ENCODE results near the gene CTSL.

Gene CTSL

GRCh38 chr9:87718231-87718630 is 7.7 kb upstream of the CTSL start:
- DNase-seq (ENCODE audit: low read depth, low spot score) = no peak
- no peak for TF ChIP-seq CTCF (IDR thresholded peaks at IDR 0.05; ENCODE audit: low read depth, low read length)
- no peak overlapping the region for H3K4me3 ChIP-seq (ENCODE audit: low read depth, low read length)
- in situ Hi-C loops (cut with HindIII; ENCODE audit: low sequenced_read_pairs) = no loop called here

GRCh38 chr9:87718852-87719612 is 6.9 kb upstream of the CTSL start:
- no peak for DNase-seq (ENCODE audit: low read depth, low spot score)
- in situ Hi-C loops (cut with HindIII; ENCODE audit: low sequenced_read_pairs) = no loop called here
- H3K4me3 ChIP-seq (ENCODE audit: low read depth, low read length) = no peak overlapping the region
- no peak for TF ChIP-seq CTCF (IDR thresholded peaks at IDR 0.05; ENCODE audit: low read depth, low read length)

- DNase-seq (ENCODE audit: low read depth, low spot score) = no peak
- H3K4me3 ChIP-seq (ENCODE audit: low read depth, low read length) = no peak overlapping the region
- in situ Hi-C loops (cut with HindIII; ENCODE audit: low sequenced_read_pairs) = no loop called here
- TF ChIP-seq CTCF (IDR thresholded peaks at IDR 0.05; ENCODE audit: low read depth, low read length) = no peak
Observed at GRCh38 chr9:87720173-87720572, 5.7 kb upstream of the CTSL start.

GRCh38 chr9:87722393-87723088 is 3.4 kb upstream of the CTSL start:
- in situ Hi-C loops (cut with HindIII; ENCODE audit: low sequenced_read_pairs) = no loop called here
- H3K4me3 ChIP-seq (ENCODE audit: low read depth, low read length) = no peak overlapping the region
- no peak for TF ChIP-seq CTCF (IDR thresholded peaks at IDR 0.05; ENCODE audit: low read depth, low read length)
- no peak for DNase-seq (ENCODE audit: low read depth, low spot score)

- DNase-seq (ENCODE audit: low read depth, low spot score) = no peak
- in situ Hi-C loops (cut with HindIII; ENCODE audit: low sequenced_read_pairs) = no loop called here
- H3K4me3 ChIP-seq (ENCODE audit: low read depth, low read length) = peak overlapping the region; percentile 61
- no peak for TF ChIP-seq CTCF (IDR thresholded peaks at IDR 0.05; ENCODE audit: low read depth, low read length)
Observed at GRCh38 chr9:87725356-87725899, 491 bp upstream of the CTSL start.

GRCh38 chr9:87729246-87729645 is 3.3 kb downstream of the CTSL start:
- in situ Hi-C loops (cut with HindIII; ENCODE audit: low sequenced_read_pairs) = no loop called here
- no peak for TF ChIP-seq CTCF (IDR thresholded peaks at IDR 0.05; ENCODE audit: low read depth, low read length)
- no peak overlapping the region for H3K4me3 ChIP-seq (ENCODE audit: low read depth, low read length)
- DNase-seq (ENCODE audit: low read depth, low spot score) = no peak

Measured in astrocyte of the spinal cord (primary cell).